KMS-11 (cell line): Measurements from ENCODE around the gene ZBED4.

Source experiments
- H2AFZ ChIP-seq: fragments of 200-600 bp; sonication (generic); 2 replicates; pipeline ENCODE4 v1.6.1; 2016; ENCODE audit warnings: antibody characterized with exemption, mixed run types, low read depth
- H3K27ac ChIP-seq: fragments of 200-600 bp; sonication (generic); 2 replicates; pipeline ENCODE4 v1.6.1; 2016; ENCODE audit warnings: mild to moderate bottlenecking, mixed run types
- H3K27me3 ChIP-seq: fragments of 200-600 bp; sonication (generic); 2 replicates; pipeline ENCODE4 v1.6.1; 2017; ENCODE audit warnings: mild to moderate bottlenecking, low read depth, mixed run types, moderate library complexity; ENCODE audit not compliant: insufficient read depth
- H3K36me3 ChIP-seq: fragments of 200-600 bp; sonication (generic); 2 replicates; pipeline ENCODE4 v1.6.1; 2017; ENCODE audit warnings: mild to moderate bottlenecking, mixed run types; ENCODE audit not compliant: insufficient read depth
- H3K4me1 ChIP-seq: fragments of 200-600 bp; sonication (generic); 2 replicates; pipeline ENCODE4 v1.6.1; 2016; ENCODE audit warnings: mild to moderate bottlenecking, low read depth, mixed run types; ENCODE audit not compliant: poor library complexity, severe bottlenecking
- H3K4me2 ChIP-seq: fragments of 200-600 bp; sonication (generic); 2 replicates; pipeline ENCODE4 v1.7.0; 2016; ENCODE audit warnings: mild to moderate bottlenecking, mixed run types
- H3K4me3 ChIP-seq: fragments of 200-600 bp; sonication (generic); IDR thresholded peaks from 2 replicates; pipeline ENCODE4 v1.6.1; 2017; ENCODE audit warnings: low read depth, low read length, mixed read lengths; ENCODE audit not compliant: insufficient read depth
- H3K79me2 ChIP-seq: fragments of 200-600 bp; sonication (generic); 2 replicates; pipeline ENCODE4 v1.6.1; 2016; ENCODE audit warnings: low read depth, mixed run types; ENCODE audit not compliant: insufficient read depth
- H3K9ac ChIP-seq: fragments of 200-600 bp; sonication (generic); 2 replicates; pipeline ENCODE4 v1.6.1; 2016; ENCODE audit warnings: mild to moderate bottlenecking, mixed run types
- H4K20me1 ChIP-seq: fragments of 200-600 bp; sonication (generic); 2 replicates; pipeline ENCODE4 v1.6.1; 2016; ENCODE audit warnings: mild to moderate bottlenecking, mixed run types; ENCODE audit not compliant: insufficient read depth
- CTCF ChIP-seq: fragments of 200-600 bp; sonication (generic); conservative IDR thresholded peaks from 2 replicates; pipeline ENCODE4 v1.6.1; 2017; ENCODE audit warnings: low read depth, mild to moderate bottlenecking, antibody characterized with exemption, low read length, moderate library complexity, mixed read lengths

ZBED4 gene

GRCh38 chr22:49886346-49887063 lies 32.9 kb downstream of the ZBED4 start:
- TF ChIP-seq CTCF, result no peak
- Histone ChIP-seq H3K4me1 (peaks cover 19% of the 10 kb centered on the region), H3K27ac (no peak overlapping the region), H3K4me3 (no peak overlapping the region), H3K79me2 (peaks cover 21% of the 10 kb centered on the region), H3K27me3 (no peaks in the 10 kb centered on the region), H3K4me2 (no peak overlapping the region), H4K20me1 (no peaks in the 10 kb centered on the region), H3K36me3 (0 out of 2 replicates have a peak, but pooled peaks cover 4% of the 10 kb centered on the region), H2AFZ (no peak overlapping the region), H3K9ac (no peak overlapping the region)

GRCh38 chr22:49887064-49887451 lies 33.4 kb downstream of the ZBED4 start:
- no peak for TF ChIP-seq CTCF
- Histone ChIP-seq H3K27ac (no peak overlapping the region), H4K20me1 (no peaks in the 10 kb centered on the region), H3K27me3 (no peaks in the 10 kb centered on the region), H3K4me3 (no peak overlapping the region), H3K9ac (no peak overlapping the region), H3K79me2 (peaks cover 21% of the 10 kb centered on the region), H3K4me2 (no peak overlapping the region), H3K36me3 (0 out of 2 replicates have a peak, but pooled peaks cover 4% of the 10 kb centered on the region), H2AFZ (no peak overlapping the region), H3K4me1 (peaks cover 13% of the 10 kb centered on the region)

GRCh38 chr22:49887702-49888101 lies 34.1 kb downstream of the ZBED4 start:
- Histone ChIP-seq H3K9ac (no peak overlapping the region), H3K4me2 (no peak overlapping the region), H4K20me1 (no peaks in the 10 kb centered on the region), H3K36me3 (0 out of 2 replicates have a peak, but pooled peaks cover 4% of the 10 kb centered on the region), H3K4me3 (no peak overlapping the region), H2AFZ (no peak overlapping the region), H3K4me1 (peaks cover 7% of the 10 kb centered on the region), H3K27ac (no peak overlapping the region), H3K79me2 (peaks cover 18% of the 10 kb centered on the region), H3K27me3 (no peaks in the 10 kb centered on the region)
- TF ChIP-seq CTCF, result no peak

- H3K36me3 ChIP-seq, result 0 out of 2 replicates have a peak, but pooled peaks cover 4% of the 10 kb centered on the region
- no peak overlapping the region for H3K4me2 ChIP-seq
- H3K27me3 ChIP-seq, result no peaks in the 10 kb centered on the region
- H4K20me1 ChIP-seq, result no peaks in the 10 kb centered on the region
- H2AFZ ChIP-seq, result no peak overlapping the region
- no peak overlapping the region for H3K27ac ChIP-seq
- no peak for TF ChIP-seq CTCF
- H3K9ac ChIP-seq, result no peak overlapping the region
- H3K4me1 ChIP-seq, result no peaks in the 10 kb centered on the region
- peaks cover 5% of the 10 kb centered on the region; the same call in 1 of the 2 replicates for H3K79me2 ChIP-seq
- H3K4me3 ChIP-seq, result no peak overlapping the region
Observed at GRCh38 chr22:49889071-49889470, 35.4 kb downstream of the ZBED4 start.
